Effector CD4-positive, alpha-beta T cell (primary cell): ENCODE measurements around the gene MIF4GD.
A peak's percentile ranks its signal among the peaks of the same experiment; 100 is the strongest.
"Not testable (repeated sequence)": the region's sequence is repeated elsewhere in the genome, so short reads cannot be mapped to it uniquely, and the experiment has no call there.

ENCODE experiments used
- DNase-seq: peaks from one replicate; pipeline ENCODE4 v3.0.0-alpha.2; 2020
- total RNA-seq: gene quantifications from one replicate; lab custom pipeline; 2026; lab: John Stamatoyannopoulos, UW

MIF4GD gene
- 25.3 reads per million, percentile 52 among the genes with 10 or more reads in this experiment for total RNA-seq

DNA sequence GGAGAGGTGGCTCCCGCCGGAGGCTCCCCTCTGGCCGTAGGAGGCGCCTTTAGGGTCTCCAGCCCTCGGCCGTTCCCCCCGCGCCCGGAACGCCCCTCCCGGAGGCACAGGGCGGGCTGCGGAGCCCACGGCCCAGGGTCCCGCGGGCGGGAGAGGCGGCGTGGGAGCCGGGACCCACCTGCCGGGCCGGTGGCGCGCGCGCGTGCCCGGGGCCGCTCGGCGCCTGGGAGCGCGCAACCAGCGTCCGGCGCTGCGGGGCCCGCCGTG, at the start of gene MIF4GD:
Gene MIF4GD (minus strand): TSS at position 266 of the 267 bp plus-strand sequence. CDS start 1,036 bp downstream, outside the sequence.
- no peak for DNase-seq

DNA sequence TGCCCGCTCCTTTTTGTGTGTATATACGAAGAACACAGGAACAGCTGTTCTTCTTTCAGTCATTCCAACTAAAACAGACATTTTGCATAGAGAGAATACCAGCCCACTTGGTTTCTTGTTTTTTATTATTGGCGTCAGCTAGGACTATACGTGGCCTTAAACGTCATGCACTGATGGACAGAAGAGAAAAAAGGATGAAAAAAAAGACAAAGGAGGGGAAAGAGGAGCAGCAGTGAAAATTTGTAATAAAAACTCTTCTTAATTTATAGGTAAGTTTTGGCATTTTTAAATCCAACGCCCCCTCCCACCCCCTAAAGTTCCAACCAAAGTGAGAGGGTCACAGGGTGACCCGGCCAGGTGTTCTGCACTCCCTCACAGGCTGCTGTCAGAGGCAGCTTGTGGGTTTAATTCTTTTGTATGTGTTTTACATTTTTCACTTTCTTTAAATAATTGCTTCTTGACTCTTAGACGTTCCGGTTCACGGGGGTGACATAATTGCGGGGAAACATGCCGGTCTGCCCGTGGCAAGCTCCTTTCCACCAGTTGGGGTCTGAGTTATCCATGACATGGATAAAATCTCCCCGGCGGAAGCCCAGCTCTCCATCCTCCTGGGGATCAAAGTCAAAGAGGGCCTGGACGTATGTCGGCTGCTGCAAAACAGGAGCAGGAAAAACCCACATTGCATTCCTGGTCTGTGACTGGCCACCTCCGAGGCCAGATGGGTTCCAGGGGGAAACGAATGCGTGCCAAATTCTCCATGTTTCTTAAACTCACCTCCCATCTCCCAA, 49.1 kb upstream of the MIF4GD start:
- no peak for DNase-seq

- no peak for DNase-seq
Observed at GRCh38 chr17:75318615-75319222, 47.7 kb upstream of the MIF4GD start.

DNA sequence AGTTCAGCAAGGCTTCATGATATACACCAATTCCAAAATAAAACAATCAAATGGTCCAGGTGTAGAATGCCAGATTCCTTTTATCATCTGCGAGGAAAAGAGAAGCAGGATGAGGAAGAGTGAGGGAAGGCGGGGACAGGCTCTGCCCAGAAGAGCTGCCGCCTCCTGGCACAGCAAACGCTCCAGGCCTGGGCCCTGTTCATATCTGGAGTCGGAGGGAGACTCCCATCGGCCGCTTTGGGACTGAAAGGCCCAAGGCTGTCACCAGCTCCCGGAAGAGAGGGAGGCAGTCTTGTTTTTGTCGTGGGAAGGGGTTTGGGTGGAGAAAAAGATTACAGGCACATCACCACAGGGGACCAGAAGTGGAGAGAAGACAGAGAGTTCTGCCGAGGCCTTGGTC, 47.2 kb upstream of the MIF4GD start:
- no peak for DNase-seq

- no peak for DNase-seq
Observed at GRCh38 chr17:75317671-75318070, 46.6 kb upstream of the MIF4GD start.

DNA sequence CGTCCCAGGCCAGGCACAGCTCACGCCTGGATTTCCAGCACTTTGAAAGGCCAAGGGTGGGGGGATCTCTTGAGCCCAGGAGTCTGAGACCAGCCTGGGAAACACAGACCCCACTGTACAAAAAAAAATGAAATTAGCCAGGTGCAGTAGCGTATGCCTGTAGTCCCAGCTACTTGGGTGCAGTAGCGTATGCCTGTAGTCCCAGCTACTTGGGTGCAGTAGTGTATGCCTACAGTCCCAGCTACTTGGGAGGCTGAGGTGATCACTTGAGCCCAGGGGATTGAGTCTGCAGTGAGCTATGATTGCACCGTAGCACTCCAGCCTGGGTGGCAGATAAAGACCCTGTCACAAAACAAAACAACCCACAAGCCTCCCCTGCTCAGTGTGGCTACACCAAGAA, 45.2 kb upstream of the MIF4GD start:
- no peak for DNase-seq

DNA sequence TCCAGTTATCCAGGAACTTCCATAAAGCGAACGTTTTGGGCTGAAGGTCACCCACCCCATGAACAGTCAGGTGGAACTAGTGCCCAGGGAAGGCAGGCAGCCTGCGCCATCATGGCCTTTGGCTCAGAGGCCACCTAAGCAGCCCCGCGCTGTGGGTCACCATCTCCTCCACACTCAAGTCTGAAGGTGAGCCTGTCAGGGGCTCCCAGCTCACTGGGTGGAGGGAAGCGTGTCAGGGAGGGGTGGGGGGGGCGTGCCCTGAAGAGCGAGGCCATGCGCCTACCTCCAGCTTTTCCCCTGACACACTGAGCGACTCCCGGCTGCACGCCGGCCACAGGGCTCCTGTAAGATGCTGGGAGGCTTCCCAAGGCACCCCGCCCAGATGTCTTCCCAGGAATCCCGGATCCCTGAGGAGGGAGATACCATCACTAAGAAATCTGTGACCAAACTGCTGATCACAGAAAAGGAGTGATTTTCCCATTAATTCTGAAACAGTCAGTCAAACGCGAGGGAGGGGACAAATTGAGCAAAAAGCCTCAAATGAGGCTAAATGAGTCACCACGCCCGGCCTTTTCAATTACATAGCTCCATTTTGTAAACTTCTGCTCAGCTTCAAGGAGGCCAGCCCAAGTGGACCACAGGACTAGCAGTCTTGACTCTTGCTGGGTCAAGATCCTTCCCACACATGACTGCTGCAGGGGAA, 44.7 kb upstream of the MIF4GD start:
- DNase-seq = no peak

GRCh38 chr17:75313941-75314551, 43.0 kb upstream of the MIF4GD start:
- DNase-seq = no peak

- no peak for DNase-seq
Observed at GRCh38 chr17:75308732-75309629, 38.0 kb upstream of the MIF4GD start.

- DNase-seq = no peak
Observed at GRCh38 chr17:75307957-75308731, 37.1 kb upstream of the MIF4GD start.

- no peak for DNase-seq
Observed at GRCh38 chr17:75301502-75302206, 30.6 kb upstream of the MIF4GD start.

GRCh38 chr17:75301049-75301448, 30.0 kb upstream of the MIF4GD start:
- no peak for DNase-seq

GRCh38 chr17:75300280-75300679, 29.2 kb upstream of the MIF4GD start:
- no peak for DNase-seq

DNA sequence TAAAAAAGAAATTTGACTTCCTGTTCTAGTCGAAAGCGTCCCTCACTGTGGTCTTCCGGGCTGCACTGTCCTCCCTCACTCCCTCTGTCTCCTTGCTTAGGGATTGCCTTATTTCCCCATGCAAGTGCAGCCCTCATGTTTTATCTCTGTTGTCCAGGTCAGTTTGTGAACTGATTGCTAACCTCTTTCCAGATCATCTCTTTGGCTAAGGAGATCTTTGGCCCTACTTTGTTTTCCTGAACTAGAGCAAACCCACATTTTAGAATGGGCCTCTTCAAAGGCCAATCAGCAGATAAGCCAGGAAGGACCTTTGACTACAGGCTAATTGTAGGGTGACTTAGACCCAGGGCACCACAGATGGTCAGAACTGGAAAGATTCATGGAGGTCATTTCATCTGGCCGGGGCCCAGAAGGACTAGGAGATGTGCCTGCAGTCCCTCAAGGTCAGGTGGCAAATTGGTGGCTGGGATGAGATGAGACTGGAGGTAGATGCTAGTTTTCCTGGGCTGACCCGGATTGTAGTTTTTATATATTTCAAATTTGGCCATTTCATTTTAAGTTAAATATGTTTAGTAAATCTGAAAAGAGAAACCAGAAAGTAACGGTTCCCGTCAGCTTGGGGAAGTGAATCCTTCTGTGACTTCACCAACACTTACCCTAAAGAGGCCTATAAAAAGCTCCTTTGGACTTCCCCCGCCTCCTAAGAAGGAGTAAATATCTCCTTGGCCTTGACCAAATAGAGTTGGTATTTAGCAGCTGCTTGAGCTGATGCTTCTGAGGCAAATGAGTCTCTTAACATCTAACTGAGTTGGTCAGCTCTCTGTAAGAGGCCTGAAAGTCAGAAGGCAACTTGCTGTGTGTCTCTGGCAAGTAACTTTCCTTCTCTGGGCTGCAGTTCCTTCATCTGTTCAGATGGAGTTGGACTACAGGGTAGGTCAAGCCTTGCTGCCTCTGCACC, 24.4 kb upstream of the MIF4GD start:
- DNase-seq = no peak

DNA sequence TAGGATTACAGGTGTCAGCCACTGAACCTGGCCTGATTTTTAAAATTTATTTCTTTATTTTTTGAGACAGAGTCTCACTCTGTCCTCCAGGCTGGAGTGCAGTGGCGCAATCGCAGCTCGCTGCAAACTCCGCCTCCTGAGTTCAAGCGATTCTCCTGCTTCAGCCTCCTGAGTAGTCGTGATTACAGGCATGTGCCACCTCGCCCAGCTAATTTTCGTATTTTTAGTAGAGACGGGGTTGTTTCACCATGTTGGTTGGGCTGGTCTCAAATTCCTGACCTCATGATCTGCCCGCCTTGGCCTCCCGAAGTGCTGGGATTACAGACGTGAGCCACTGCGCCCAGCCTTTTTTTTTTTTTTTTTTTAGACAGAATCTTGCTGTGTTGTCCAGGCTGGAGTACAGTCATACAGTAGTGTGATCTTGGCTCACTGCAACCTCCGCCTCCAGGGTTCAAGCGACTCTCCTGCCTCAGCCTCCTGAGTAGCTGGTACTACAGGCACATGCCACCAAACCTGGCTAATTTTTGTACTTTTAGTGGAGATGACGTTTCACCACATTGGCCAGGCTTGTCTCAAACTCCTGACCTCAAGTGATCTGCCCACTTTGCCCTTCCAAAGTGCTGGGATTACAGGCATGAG, 21.9 kb upstream of the MIF4GD start:
- DNase-seq = not testable (repeated sequence)

- peak; percentile 59 for DNase-seq
Observed at GRCh38 chr17:75289832-75290337, 18.9 kb upstream of the MIF4GD start.

DNA sequence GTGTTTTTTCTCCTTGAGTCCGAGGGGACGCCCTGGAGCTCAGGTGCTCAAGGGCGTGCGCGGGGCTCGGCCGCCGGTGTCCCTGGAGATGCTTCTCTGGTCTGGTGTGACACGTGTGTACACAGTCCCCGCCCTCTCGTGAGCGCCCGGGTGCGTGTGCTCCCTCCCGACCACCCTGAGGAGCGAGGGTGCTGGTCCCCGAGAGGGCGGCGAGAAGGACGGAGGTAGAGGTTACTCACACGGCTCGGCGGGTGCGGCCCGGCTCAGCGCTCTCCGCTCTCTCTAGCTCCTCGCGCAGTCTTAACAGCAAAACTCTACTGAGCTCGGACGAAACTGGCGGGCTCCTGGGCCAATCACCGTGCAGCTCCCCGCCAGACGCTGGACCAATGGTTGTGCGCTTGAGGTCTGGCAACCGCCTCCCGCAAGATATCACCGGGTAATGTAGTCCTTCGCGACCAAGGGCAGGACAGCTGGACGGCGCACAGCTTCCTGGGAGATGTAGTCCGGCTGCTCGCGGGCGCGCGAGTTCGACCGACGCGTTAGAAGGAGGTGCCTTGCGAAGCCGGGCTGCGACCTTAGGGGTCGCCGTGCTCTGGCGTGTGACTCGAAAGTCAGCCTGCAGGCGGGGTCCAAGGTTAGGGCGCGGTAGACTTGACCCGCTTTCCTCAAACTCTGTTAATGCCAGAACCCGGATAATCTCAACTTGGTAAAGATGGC, 18.2 kb upstream of the MIF4GD start, which contains the start of gene SLC25A19:
Gene SLC25A19 (minus strand): TSS at position 319 of the 717 bp plus-strand sequence. CDS start 2,669 bp downstream, outside the sequence.
- peak; percentile 97 for DNase-seq

DNA sequence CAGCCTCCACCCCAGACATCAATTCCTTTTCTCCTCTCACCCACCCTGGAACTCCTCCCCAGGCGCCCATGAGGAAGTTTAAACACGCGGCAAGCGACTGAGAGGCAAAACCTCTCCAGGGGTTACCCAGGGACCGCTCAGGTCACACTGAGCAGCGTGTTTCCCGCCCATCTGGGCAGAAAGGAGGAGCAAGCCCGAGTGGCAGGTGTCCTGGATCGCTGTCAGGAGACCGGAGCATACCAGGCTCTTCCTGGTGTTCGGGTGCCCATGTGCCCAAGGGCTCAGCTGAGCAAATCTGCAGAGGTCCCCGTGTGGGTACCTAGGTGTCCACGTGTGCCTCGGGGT, 17.7 kb upstream of the MIF4GD start:
- DNase-seq = peak; percentile 38
